Astrocyte (in vitro differentiated cells and primary cell): Measurements from ENCODE around the gene STAG2. TPM values are rescaled to one million over a fixed set of nuclear protein-coding genes. Genes with fewer than 3 reads are reported as not detected.
A peak's percentile ranks its signal among the peaks of the same experiment; 100 is the strongest.

Experiments
- DNase-seq: peaks from one replicate; pipeline ENCODE4 v3.0.0-alpha.2; 2010; ENCODE audit warnings: low read depth
- FAIRE-seq: peaks from 2 replicates; lab custom pipeline; 2011; peaks lifted over from hg19 to GRCh38; lab: Jason Lieb, UNC
- H2AFZ ChIP-seq: 2 replicates; pipeline ENCODE4 v1.6.0; 2012; ENCODE audit warnings: low read depth, low read length, inconsistent platforms
- H3K27ac ChIP-seq: 2 replicates; pipeline ENCODE4 v1.5.1; 2011; ENCODE audit warnings: low read depth, low read length, inconsistent platforms
- H3K27me3 ChIP-seq: 2 replicates; pipeline ENCODE4 v1.6.0; 2011; ENCODE audit warnings: low read length, inconsistent platforms; ENCODE audit not compliant: insufficient read depth
- H3K36me3 ChIP-seq: 2 replicates; pipeline ENCODE4 v1.5.1; 2011; ENCODE audit warnings: low read length, inconsistent platforms; ENCODE audit not compliant: insufficient read depth
- H3K4me1 ChIP-seq: 2 replicates; pipeline ENCODE4 v1.5.1; 2011; ENCODE audit warnings: low read length, inconsistent platforms; ENCODE audit not compliant: insufficient read depth
- H3K4me2 ChIP-seq: 2 replicates; pipeline ENCODE4 v1.6.0; 2012; ENCODE audit warnings: low read length, inconsistent platforms
- H3K4me3 ChIP-seq: 2 replicates; pipeline ENCODE4 v1.5.1; 2011; ENCODE audit warnings: low read depth, mild to moderate bottlenecking, low read length, inconsistent platforms; ENCODE audit not compliant: insufficient read depth
- H3K79me2 ChIP-seq: 2 replicates; pipeline ENCODE4 v1.6.0; 2012; ENCODE audit warnings: mild to moderate bottlenecking, low read length, inconsistent platforms; ENCODE audit not compliant: insufficient read depth
- H3K9ac ChIP-seq: 2 replicates; pipeline ENCODE4 v1.6.0; 2012; ENCODE audit warnings: mild to moderate bottlenecking, low read length, inconsistent platforms
- H3K9me3 ChIP-seq: 2 replicates; pipeline ENCODE4 v1.5.1; 2012; ENCODE audit warnings: low read depth, mild to moderate bottlenecking, low read length, inconsistent platforms; ENCODE audit not compliant: insufficient read depth
- H4K20me1 ChIP-seq: 2 replicates; pipeline ENCODE4 v1.6.0; 2012; ENCODE audit warnings: low read length, inconsistent platforms; ENCODE audit not compliant: insufficient read depth
- H3K27ac Mint-ChIP-seq: one replicate; pipeline ENCODE4 v1.8.0; 2021; ENCODE audit warnings: mild to moderate bottlenecking, mixed read lengths; ENCODE audit not compliant: unreplicated experiment
- H3K27me3 Mint-ChIP-seq: one replicate; pipeline ENCODE4 v1.8.0; 2021; ENCODE audit warnings: low read depth, mixed read lengths; ENCODE audit not compliant: unreplicated experiment
- H3K36me3 Mint-ChIP-seq: one replicate; pipeline ENCODE4 v1.8.0; 2021; ENCODE audit warnings: low read depth, mixed read lengths; ENCODE audit not compliant: unreplicated experiment
- H3K4me1 Mint-ChIP-seq: one replicate; pipeline ENCODE4 v1.8.0; 2021; ENCODE audit warnings: low read depth, mixed read lengths; ENCODE audit not compliant: unreplicated experiment
- H3K4me3 Mint-ChIP-seq: one replicate; pipeline ENCODE4 v1.8.0; 2021; ENCODE audit warnings: mild to moderate bottlenecking, moderate library complexity, mixed read lengths; ENCODE audit not compliant: unreplicated experiment
- H3K9me3 Mint-ChIP-seq: one replicate; pipeline ENCODE4 v1.8.0; 2021; ENCODE audit warnings: mild to moderate bottlenecking, mixed read lengths; ENCODE audit not compliant: unreplicated experiment
- CTCF ChIP-seq: IDR thresholded peaks from 2 replicates; pipeline ENCODE4 v1.5.1; 2011; ENCODE audit warnings: low read depth, mild to moderate bottlenecking, inconsistent platforms, low read length, moderate library complexity; ENCODE audit not compliant: insufficient read depth
- EZH2 ChIP-seq: IDR thresholded peaks from 2 replicates; pipeline ENCODE4 v1.6.1; 2012; ENCODE audit warnings: mild to moderate bottlenecking, low read length, inconsistent platforms; ENCODE audit not compliant: insufficient read depth
- total RNA-seq: library from RNA; stranded (reverse); gene quantifications from 2 replicates; pipeline ENCODE4 v1.2.1, GENCODE V29; 2021

Gene STAG2
- total RNA-seq, 1 donor from 2014 or later: 51.2 TPM

GRCh38 chrX:123959281-123960063, 2.0 kb upstream of the STAG2 start:
- H4K20me1 ChIP-seq: peaks cover 13% of the 10 kb centered on the region
- no peaks in the 10 kb centered on the region for H3K9me3 Mint-ChIP-seq
- no peak for FAIRE-seq
- H2AFZ ChIP-seq: peak overlapping the region; percentile 36
- H3K4me3 Mint-ChIP-seq: peak overlapping the region; percentile 93
- peak overlapping the region; percentile 75 for H3K4me3 ChIP-seq
- peak overlapping the region; percentile 98 for H3K9ac ChIP-seq
- H3K27ac Mint-ChIP-seq: peak overlapping the region; percentile 85
- peaks cover 2% of the 10 kb centered on the region for H3K4me1 Mint-ChIP-seq
- peak overlapping the region; percentile 94 for H3K27ac ChIP-seq
- no peaks in the 10 kb centered on the region for H3K4me1 ChIP-seq
- TF ChIP-seq EZH2 (no peak), CTCF (no peak)
- no peaks in the 10 kb centered on the region for H3K36me3 Mint-ChIP-seq
- peak overlapping the region; percentile 87 for H3K4me2 ChIP-seq
- no peaks in the 10 kb centered on the region for H3K27me3 Mint-ChIP-seq
- no peak for DNase-seq
- no peaks in the 10 kb centered on the region for H3K9me3 ChIP-seq
- H3K79me2 ChIP-seq: peaks cover 36% of the 10 kb centered on the region
- H3K36me3 ChIP-seq: no peaks in the 10 kb centered on the region
- H3K27me3 ChIP-seq: no peaks in the 10 kb centered on the region

- Histone ChIP-seq H3K79me2 (peaks cover 50% of the 10 kb centered on the region), H3K4me2 (peak overlapping the region; percentile 88), H4K20me1 (peaks cover 25% of the 10 kb centered on the region), H3K27me3 (no peaks in the 10 kb centered on the region), H3K4me3 (peak overlapping the region; percentile 76), H3K27ac (peak overlapping the region; percentile 98), H3K4me1 (no peaks in the 10 kb centered on the region), H3K9ac (peak overlapping the region; percentile 100), H3K36me3 (no peaks in the 10 kb centered on the region), H2AFZ (peak overlapping the region; percentile 56), H3K9me3 (no peaks in the 10 kb centered on the region)
- Mint-ChIP-seq H3K27ac (peak overlapping the region; percentile 98), H3K4me3 (peak overlapping the region; percentile 93), H3K36me3 (no peaks in the 10 kb centered on the region), H3K4me1 (peaks cover 5% of the 10 kb centered on the region), H3K27me3 (no peaks in the 10 kb centered on the region), H3K9me3 (no peaks in the 10 kb centered on the region)
- DNase-seq (no peak), FAIRE-seq (no peak)
- TF ChIP-seq CTCF (no peak), EZH2 (no peak)
Observed at GRCh38 chrX:123960956-123961267, 594 bp upstream of the STAG2 start.

- H3K27me3 ChIP-seq: no peaks in the 10 kb centered on the region
- Mint-ChIP-seq H3K36me3 (no peaks in the 10 kb centered on the region), H3K4me1 (peaks cover 6% of the 10 kb centered on the region), H3K9me3 (no peaks in the 10 kb centered on the region), H3K4me3 (peak overlapping the region; percentile 97), H3K27ac (peak overlapping the region; percentile 99), H3K27me3 (no peaks in the 10 kb centered on the region)
- H3K9ac ChIP-seq: peak overlapping the region; percentile 100
- peak overlapping the region; percentile 98 for H3K27ac ChIP-seq
- H3K36me3 ChIP-seq: no peaks in the 10 kb centered on the region
- H3K4me2 ChIP-seq: peak overlapping the region; percentile 88
- peak overlapping the region; percentile 76 for H3K4me3 ChIP-seq
- H3K9me3 ChIP-seq: no peaks in the 10 kb centered on the region
- H4K20me1 ChIP-seq: peaks cover 32% of the 10 kb centered on the region
- H3K79me2 ChIP-seq: peaks cover 62% of the 10 kb centered on the region
- peak overlapping the region; percentile 10 for H2AFZ ChIP-seq
- FAIRE-seq (peak; percentile 23), DNase-seq (no peak)
- no peak for TF ChIP-seq EZH2
- no peak for TF ChIP-seq CTCF
- no peaks in the 10 kb centered on the region for H3K4me1 ChIP-seq
Observed at GRCh38 chrX:123962006-123962467, 531 bp downstream of the STAG2 start.
